GM12878 (cell line): ENCODE data around the gene CDCP1. TPM values are rescaled to one million over a fixed set of nuclear protein-coding genes. Genes with fewer than 3 reads are reported as not detected.

ENCODE experiments used
- ATAC-seq: fragments of 200-7000 bp; cut with Tn5 transposase; 3 replicates; pipeline ENCODE4 v1.9.1; 2020; ENCODE audit warnings: mild to moderate bottlenecking, moderate library complexity
- BruUV-seq: library from RNA; stranded (reverse); fragments of 400-500 nt; replicated peaks from 2 replicates; lab custom pipeline; 2021; lab: Mats Ljungman, UMichigan
- CTCF ChIA-PET: fragments of 300-600 bp; sonication (Branson Sonifier 250); formaldehyde crosslinking; extraction: SDS; loops from one replicate; lab custom pipeline; 2021; ENCODE audit warnings: inconsistent platforms; lab: Yijun Ruan, JAX
- POLR2A ChIA-PET: fragments of 350-600 bp; formaldehyde crosslinking; extraction: SDS; loops from one replicate; lab custom pipeline; 2021; ENCODE audit warnings: inconsistent platforms; lab: Charles Lee
- RAD21 ChIA-PET: fragments of 300-600 bp; sonication (Branson Sonifier 250); formaldehyde crosslinking; loops from one replicate; lab custom pipeline; 2023; ENCODE audit warnings: antibody characterized with exemption; ENCODE audit not compliant: unreplicated experiment; lab: Charles Lee
- SMC1A ChIA-PET: fragments of 300-600 bp; sonication (Branson Sonifier 250); formaldehyde crosslinking; loops from one replicate; lab custom pipeline; 2023; ENCODE audit not compliant: unreplicated experiment, uncharacterized antibody; lab: Charles Lee
- DNase-seq: peaks from one replicate; pipeline ENCODE4 v3.0.0-alpha.2; 2011; ENCODE audit warnings: low read depth, low spot score
- FAIRE-seq: peaks from 3 replicates; lab custom pipeline; 2011; peaks lifted over from hg19 to GRCh38; lab: Jason Lieb, UNC
- H2AFZ ChIP-seq: 2 replicates; pipeline ENCODE4 v1.6.0; 2011; ENCODE audit warnings: low read depth, low read length, control low read depth; ENCODE audit not compliant: control insufficient read depth
- H3K27ac ChIP-seq: 2 replicates; pipeline ENCODE4 v1.5.1; 2011; ENCODE audit warnings: control low read depth; ENCODE audit not compliant: control insufficient read depth, insufficient read depth
- H3K27me3 ChIP-seq, 2 experiments: replicated peaks in 1 of 2; 2 replicates each; pipeline versions ENCODE4 v1.6.0 to v1.6.1; 2011; ENCODE audit warnings: low read length in 1 of 2; ENCODE audit not compliant: control insufficient read depth in 2 of 2, insufficient read depth in 2 of 2
- H3K36me3 ChIP-seq, 2 experiments: 2 replicates each; pipeline ENCODE4 v1.5.1; 2011; ENCODE audit warnings: low read length in 1 of 2; ENCODE audit not compliant: control insufficient read depth in 2 of 2, insufficient read depth in 2 of 2
- H3K4me1 ChIP-seq: 2 replicates; pipeline ENCODE4 v1.6.1; 2011; ENCODE audit warnings: mild to moderate bottlenecking, low read length, moderate library complexity, mixed read lengths; ENCODE audit not compliant: control insufficient read depth, insufficient read depth
- H3K4me2 ChIP-seq: 2 replicates; pipeline ENCODE4 v1.6.0; 2011; ENCODE audit warnings: control low read depth; ENCODE audit not compliant: control insufficient read depth, insufficient read depth
- H3K4me3 ChIP-seq: fragments of 200-600 bp; sonication (generic); 2 replicates; pipeline ENCODE4 v1.5.1; 2016
- H3K79me2 ChIP-seq: 2 replicates; pipeline ENCODE4 v1.6.0; 2011; ENCODE audit warnings: low read length; ENCODE audit not compliant: control insufficient read depth, insufficient read depth
- H3K9ac ChIP-seq: 2 replicates; pipeline ENCODE4 v1.8.0; 2011; ENCODE audit warnings: low read length, control low read depth, mixed read lengths; ENCODE audit not compliant: control insufficient read depth, insufficient read depth
- H3K9me3 ChIP-seq: replicated peaks from 3 replicates; pipeline ENCODE4 v1.5.1; 2011; ENCODE audit warnings: mild to moderate bottlenecking, low read length; ENCODE audit not compliant: control insufficient read depth, insufficient read depth
- H4K20me1 ChIP-seq: 2 replicates; pipeline ENCODE4 v1.6.0; 2011; ENCODE audit not compliant: control insufficient read depth, insufficient read depth
- ATF7 ChIP-seq: fragments of 450-650 bp; IDR thresholded peaks from 2 replicates; pipeline ENCODE4 v1.6.1; 2016; ENCODE audit warnings: low read depth, mild to moderate bottlenecking
- CHD1 ChIP-seq: IDR thresholded peaks from 2 replicates; pipeline ENCODE4 v1.6.1; 2012; ENCODE audit warnings: low read depth, low read length, improper control_type of control experiment
- CHD4 ChIP-seq: fragments of 200-600 bp; sonication (generic); IDR thresholded peaks from 2 replicates; pipeline ENCODE4 v1.6.1; 2016; ENCODE audit warnings: mild to moderate bottlenecking
- EP300 ChIP-seq, 2 experiments: fragments of 150-350 bp in 1 of 2; IDR thresholded peaks; 2 replicates each; pipeline ENCODE4 v1.6.1; 2011 to 2012; ENCODE audit warnings: low read depth in 2 of 2, low read length in 2 of 2, borderline replicate concordance in 1 of 2, improper control_type of control experiment in 1 of 2, inconsistent platforms in 1 of 2; ENCODE audit not compliant: control insufficient read depth in 1 of 2
- EZH2 ChIP-seq: IDR thresholded peaks from 2 replicates; pipeline ENCODE4 v1.6.1; 2012; ENCODE audit warnings: low read depth, mild to moderate bottlenecking, control low read depth, inconsistent platforms, low read length, borderline replicate concordance; ENCODE audit not compliant: control insufficient read depth
- KDM1A ChIP-seq: fragments of 200-600 bp; sonication (generic); IDR thresholded peaks from 2 replicates; pipeline ENCODE4 v1.6.1; 2016; ENCODE audit warnings: borderline replicate concordance
- MTA2 ChIP-seq: fragments of 450-650 bp; IDR thresholded peaks from 2 replicates; pipeline ENCODE4 v1.6.1; 2016; ENCODE audit warnings: low read depth, mild to moderate bottlenecking, moderate library complexity
- RBBP5 ChIP-seq: fragments of 200-600 bp; sonication (generic); conservative IDR thresholded peaks from 2 replicates; pipeline ENCODE4 v1.6.1; 2016
- SIN3A ChIP-seq: IDR thresholded peaks from 2 replicates; pipeline ENCODE4 v1.6.1; 2012; ENCODE audit warnings: low read depth, low read length, improper control_type of control experiment
- ZBED1 ChIP-seq: IDR thresholded peaks from 2 replicates; pipeline ENCODE4 v1.6.1; 2016; ENCODE audit warnings: borderline replicate concordance
- ZZZ3 ChIP-seq: IDR thresholded peaks from 2 replicates; pipeline ENCODE4 v1.6.1; 2011; ENCODE audit warnings: low read depth; ENCODE audit not compliant: control insufficient read depth, insufficient read length
- WGBS: methylation state at CpG from one replicate; pipeline ENCODE4 v1.1.6; 2016; ENCODE audit warnings: low lambda C conversion rate; ENCODE audit not compliant: insufficient replicate concordance, insufficient coverage; ENCODE audit errors: missing lambda C conversion rate; 5-methylcytosine and 5-hydroxymethylcytosine counted together
- in situ Hi-C: fragments of 300-500 bp; cut with MboI; formaldehyde crosslinking; loops from 9 replicates; pipeline ENCODE4 v1.14.3; 2018; ENCODE audit warnings: mixed read lengths
- intact Hi-C: fragments of 100-400 bp; cut with micrococcal nuclease; formaldehyde crosslinking; loops from one replicate; pipeline ENCODE4 v1.14.2; 2022; ENCODE audit not compliant: unreplicated experiment
- polyA plus RNA-seq, 11 experiments: library from polyadenylated mRNA; depleted of rRNA in 4 of 11; unstranded in 6 of 11; stranded (reverse) in 5 of 11; fragments of >200 nt; fragmentation: Nextera tagmentation in 4 of 11; fragmentation: Illumina TruSeq in 1 of 11; extraction: Ambion mirVana in 4 of 11; extraction: Trizol in 1 of 11; gene quantifications; 1 replicate in 1 of 11; 2 replicates in 10 of 11; pipeline versions ENCODE4 v1.2.1 to v1.2.3, GENCODE V29; 2011 to 2016; ENCODE audit warnings: inconsistent platforms in 2 of 11, missing spikeins in 2 of 11, low read depth in 1 of 11
- total RNA-seq, 4 experiments: library from RNA; depleted of rRNA in 3 of 4; stranded (reverse); fragments of >200 nt in 3 of 4; fragmentation: Illumina TruSeq in 1 of 4; extraction: Trizol in 1 of 4; gene quantifications; 2 replicates each; pipeline versions ENCODE4 v1.2.1 to v1.2.3, GENCODE V29; 2013 to 2021

The CDCP1 gene
- total and polyA plus RNA-seq, 10 of the 15 experiments (the other 5 are each of a cell fraction or from before 2014, with no cell fraction given), result 0.35 to 2.2 (median 0.86) TPM

GRCh38 chr3:45126730-45127129, 19.4 kb downstream of the CDCP1 start:
- ChIA-PET POLR2A (interaction anchor here (0.7 to 1.2 kb wide), 3 partner anchors 9 to 22 kb away, joined by 3 to 4 read pairs (median 3); no protein-coding TSS in a partner anchor), RAD21 (interaction anchor here (1.3 kb wide), 1 partner anchor 22 kb away, joined by 3 read pairs; no protein-coding TSS in a partner anchor), SMC1A (interaction anchor here (1.2 to 2.0 kb wide), 2 partner anchors 9 to 11 kb away, joined by 3 to 6 read pairs; no protein-coding TSS in a partner anchor)
- H3K27ac ChIP-seq, result no peak overlapping the region
- intact Hi-C loops (no loop called here), in situ Hi-C loops (no loop called here)
- ATAC-seq, result no peak
- DNase-seq, result no peak
- no peak overlapping the region for H3K4me2 ChIP-seq
- H2AFZ ChIP-seq, result no peak overlapping the region
- no TSS peak for BruUV-seq
- FAIRE-seq, result no peak
- no peaks in the 10 kb centered on the region for H3K4me1 ChIP-seq
- no peak overlapping the region for H3K9ac ChIP-seq
- no peaks in the 10 kb centered on the region for H3K9me3 ChIP-seq
- no peaks in the 10 kb centered on the region for H3K79me2 ChIP-seq
- no peaks in the 10 kb centered on the region for H4K20me1 ChIP-seq
- no peak overlapping the region for H3K4me3 ChIP-seq
- 0 out of 4 replicates have a peak, but pooled peaks cover 0 to 4% of the 10 kb centered on the region in 2 experiments for H3K27me3 ChIP-seq
- TF ChIP-seq ZBED1 (no peak), RBBP5 (no peak), CHD4 (no peak), KDM1A (no peak), SIN3A (no peak), EP300 (IDR thresholded peaks at IDR 0.05; ENCODE audit: borderline replicate concordance in 1 of 2, control insufficient read depth in 1 of 2, low read depth in 2 of 2, low read length in 2 of 2) (no peak)
- TF ChIP-seq, all 136 proteins: peak for 0
- no peaks in the 10 kb centered on the region for H3K36me3 ChIP-seq
- CTCF ChIA-PET, result interaction anchor here (1.2 to 1.5 kb wide), 3 partner anchors 9 to 86 kb away, joined by 3 read pairs; no protein-coding TSS in a partner anchor
- WGBS, result 28% methylated on average over 6 of the region's 6 CpGs

- 38% methylated on average over 2 of the region's 2 CpGs for WGBS
- in situ Hi-C loops, result no loop called here
- H3K79me2 ChIP-seq, result no peaks in the 10 kb centered on the region
Measured at GRCh38 chr3:45125550-45126026, 20.6 kb downstream of the CDCP1 start.

More at GRCh38 chr3:45125550-45126026, 20.6 kb downstream of the CDCP1 start:
- ChIA-PET CTCF (no interaction called here), POLR2A (no interaction called here), RAD21 (no interaction called here), SMC1A (no interaction called here)
- DNase-seq (no peak), ATAC-seq (no peak), FAIRE-seq (no peak)
- Histone ChIP-seq H3K4me1 (no peaks in the 10 kb centered on the region), H3K4me2 (no peak overlapping the region), H3K9me3 (no peaks in the 10 kb centered on the region), H3K27me3 (0 out of 4 replicates have a peak, but pooled peaks cover 0 to 4% of the 10 kb centered on the region in 2 experiments), H3K4me3 (no peak overlapping the region), H3K9ac (no peak overlapping the region), H3K36me3 (no peaks in the 10 kb centered on the region), H2AFZ (no peak overlapping the region), H4K20me1 (no peaks in the 10 kb centered on the region), H3K27ac (no peak overlapping the region)
- BruUV-seq, result no TSS peak
- intact Hi-C loops, result no loop called here
- TF ChIP-seq ATF7 (no peak), EZH2 (no peak), MTA2 (no peak), CHD1 (no peak), ZZZ3 (no peak)
